Ascending aorta (tissue), 2 donors: ENCODE measurements around the gene CNPY1. TPM values are rescaled to one million over a fixed set of nuclear protein-coding genes. Genes with fewer than 3 reads are reported as not detected.

Experiments used
- DNase-seq, 2 donors: peaks; one replicate each; pipeline ENCODE4 v3.0.0-alpha.2; 2019; ENCODE audit warnings: low spot score in 2 of 2
- H3K27ac ChIP-seq, 2 donors: fragments of 200-600 bp; sonication (generic); one replicate each; pipeline ENCODE4 v1.5.1; 2016 to 2017; ENCODE audit warnings: mild to moderate bottlenecking in 1 of 2
- H3K27me3 ChIP-seq: fragments of 200-600 bp; sonication (generic); one replicate; pipeline ENCODE4 v1.5.1; 2017
- H3K36me3 ChIP-seq, 2 donors: fragments of 200-600 bp; sonication (generic); one replicate each; pipeline ENCODE4 v1.5.1; 2016
- H3K4me1 ChIP-seq, 2 donors: fragments of 200-600 bp; sonication (generic); one replicate each; pipeline ENCODE4 v1.5.1; 2016 to 2017; ENCODE audit warnings: mild to moderate bottlenecking in 1 of 2
- H3K4me3 ChIP-seq, 2 donors: fragments of 200-600 bp; sonication (generic); one replicate each; pipeline ENCODE4 v1.5.1; 2016 to 2017; ENCODE audit warnings: mild to moderate bottlenecking in 1 of 2
- H3K9me3 ChIP-seq, 2 donors: fragments of 200-600 bp; sonication (generic); one replicate each; pipeline ENCODE4 v1.5.1; 2016
- CTCF ChIP-seq, 3 experiments: fragments of 200-600 bp in 2 of 3; fragments of 450-650 bp in 1 of 3; sonication (generic) in 2 of 3; IDR thresholded peaks; one replicate each; pipeline ENCODE4 v1.5.1; 2016 to 2019; ENCODE audit warnings: antibody characterized with exemption in 3 of 3, mild to moderate bottlenecking in 1 of 3, moderate library complexity in 1 of 3
- intact Hi-C: fragments of 100-400 bp; cut with DNase I; formaldehyde crosslinking; loops from one replicate; pipeline ENCODE4 v1.15.1; 2023
- total RNA-seq: library from RNA; depleted of rRNA; stranded (reverse); fragments of >200 nt; gene quantifications from one replicate; pipeline ENCODE4 v1.1.0, GENCODE V29; 2016

CNPY1 gene
- total RNA-seq, 1 donor from 2014 or later: not detected

- no peak for TF ChIP-seq CTCF (IDR thresholded peaks at IDR 0.05)
- Histone ChIP-seq H3K27me3 (no peaks in the 10 kb centered on the region), H3K27ac (no peak overlapping the region), H3K4me1 (no peaks in the 10 kb centered on the region), H3K36me3 (no peaks in the 10 kb centered on the region), H3K4me3 (no peak overlapping the region), H3K9me3 (no peaks in the 10 kb centered on the region)
- peak in 1 of 2 donors; percentile 12 for DNase-seq
- intact Hi-C loops: no loop called here
Measured at GRCh38 chr7:155491812-155492211, 54.5 kb downstream of the CNPY1 start.

GRCh38 chr7:155490697-155491628 is 55.4 kb downstream of the CNPY1 start:
- DNase-seq: peak in 1 of 2 donors; percentile 63
- intact Hi-C loops: no loop called here
- no peaks in the 10 kb centered on the region for H3K36me3 ChIP-seq
- H3K9me3 ChIP-seq: no peaks in the 10 kb centered on the region
- H3K27ac ChIP-seq: no peak overlapping the region
- H3K27me3 ChIP-seq: no peaks in the 10 kb centered on the region
- TF ChIP-seq CTCF (IDR thresholded peaks at IDR 0.05): no peak
- no peaks in the 10 kb centered on the region for H3K4me1 ChIP-seq
- H3K4me3 ChIP-seq: peak overlapping the region; percentile 31 to 44

- TF ChIP-seq CTCF (IDR thresholded peaks at IDR 0.05): no peak
- H3K36me3 ChIP-seq: no peaks in the 10 kb centered on the region
- H3K27ac ChIP-seq: no peak overlapping the region
- H3K4me3 ChIP-seq: peak overlapping the region; percentile 31 to 44
- intact Hi-C loops: no loop called here
- no peaks in the 10 kb centered on the region for H3K4me1 ChIP-seq
- H3K27me3 ChIP-seq: no peaks in the 10 kb centered on the region
- no peaks in the 10 kb centered on the region for H3K9me3 ChIP-seq
- DNase-seq: peak in 1 of 2 donors; percentile 61
Measured at GRCh38 chr7:155489862-155490696, 56.3 kb downstream of the CNPY1 start.

- TF ChIP-seq CTCF (IDR thresholded peaks at IDR 0.05): no peak
- H3K9me3 ChIP-seq: no peaks in the 10 kb centered on the region
- peak in 1 of 2 donors; percentile 59 for DNase-seq
- no peaks in the 10 kb centered on the region for H3K36me3 ChIP-seq
- no peak overlapping the region for H3K27ac ChIP-seq
- intact Hi-C loops: no loop called here
- H3K4me3 ChIP-seq: no peak overlapping the region
- H3K4me1 ChIP-seq: no peaks in the 10 kb centered on the region
- no peaks in the 10 kb centered on the region for H3K27me3 ChIP-seq
Measured at GRCh38 chr7:155489158-155489840, 57.1 kb downstream of the CNPY1 start.

GRCh38 chr7:155488483-155489127 is 57.8 kb downstream of the CNPY1 start:
- Histone ChIP-seq H3K27me3 (no peaks in the 10 kb centered on the region), H3K9me3 (no peaks in the 10 kb centered on the region), H3K4me1 (no peaks in the 10 kb centered on the region), H3K27ac (no peak overlapping the region), H3K4me3 (no peak overlapping the region), H3K36me3 (no peaks in the 10 kb centered on the region)
- no peak for TF ChIP-seq CTCF (IDR thresholded peaks at IDR 0.05)
- peak in 1 of 2 donors; percentile 16 for DNase-seq
- intact Hi-C loops: no loop called here
